ENCODE data around the gene PPP3R1. TPM values are rescaled to one million over a fixed set of nuclear protein-coding genes. Genes with fewer than 3 reads are reported as not detected.

Gene PPP3R1
- total RNA-seq, 3 donors from 2014 or later, result 45.9 to 54.0 (median 53.4) TPM

DNA sequence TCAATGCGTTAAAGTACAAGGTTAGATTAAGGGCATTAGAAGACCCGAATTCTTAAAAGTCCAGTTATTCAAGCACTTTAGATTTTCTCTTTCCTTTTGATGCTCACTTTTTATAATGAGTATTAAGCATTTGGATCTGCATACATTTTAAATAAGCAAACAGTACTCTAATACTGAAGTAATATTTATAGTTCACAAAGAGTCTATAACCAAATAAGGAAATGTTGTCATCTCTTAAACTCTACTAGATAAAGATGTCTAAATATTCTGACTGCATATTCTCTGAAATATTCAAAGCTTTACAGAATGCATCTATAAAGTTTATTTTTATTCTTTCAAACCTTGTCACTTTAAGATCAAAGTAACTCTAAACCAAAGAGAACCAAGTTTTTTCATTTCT is 25.5 kb downstream of the PPP3R1 start:
- Histone ChIP-seq H3K36me3 (ENCODE audit: low read depth) (no peaks in the 10 kb centered on the region), H3K4me3 (no peak overlapping the region), H3K4me1 (ENCODE audit: low read depth) (peaks cover 16% of the 10 kb centered on the region), H3K9me3 (no peaks in the 10 kb centered on the region)
- DNase-seq (no peak), ATAC-seq (no peak)
- intact Hi-C loops (cut with DNase I, micrococcal nuclease), result no loop called here
- TF ChIP-seq CTCF (IDR thresholded peaks at IDR 0.05), result no peak

DNA sequence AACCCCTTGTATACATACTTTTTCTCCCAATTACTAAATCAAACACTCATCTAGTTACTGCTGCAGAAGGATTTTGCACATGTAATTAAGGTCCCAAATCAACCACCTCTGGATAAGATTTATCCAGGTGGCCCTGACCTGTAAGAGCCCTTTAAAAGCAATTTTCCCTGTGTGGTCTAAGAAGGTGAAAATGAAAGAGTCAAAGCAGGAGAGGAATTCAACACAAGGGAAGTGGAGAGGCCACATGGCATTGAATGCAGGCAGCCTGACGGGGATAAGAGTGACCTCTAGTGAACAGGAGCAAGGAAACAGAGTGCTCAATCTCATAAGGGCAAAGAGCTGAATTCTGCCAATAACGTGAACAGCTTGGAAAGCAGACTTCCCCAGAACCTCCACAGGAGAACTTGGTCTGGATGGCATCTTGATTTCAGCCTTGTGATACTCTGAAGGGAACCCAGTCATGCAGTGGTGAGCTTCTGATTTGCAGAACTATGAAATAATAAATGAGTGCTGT is 27.2 kb downstream of the PPP3R1 start:
- Histone ChIP-seq H3K9me3 (no peaks in the 10 kb centered on the region), H3K36me3 (ENCODE audit: low read depth) (no peaks in the 10 kb centered on the region), H3K4me1 (ENCODE audit: low read depth) (peaks cover 9% of the 10 kb centered on the region), H3K4me3 (no peak overlapping the region)
- intact Hi-C loops (cut with DNase I, micrococcal nuclease), result no loop called here
- TF ChIP-seq CTCF (IDR thresholded peaks at IDR 0.05), result peak; percentile 5
- ATAC-seq (peak; percentile 90), DNase-seq (peak in 1 of 3 donors; percentile 33)

DNA sequence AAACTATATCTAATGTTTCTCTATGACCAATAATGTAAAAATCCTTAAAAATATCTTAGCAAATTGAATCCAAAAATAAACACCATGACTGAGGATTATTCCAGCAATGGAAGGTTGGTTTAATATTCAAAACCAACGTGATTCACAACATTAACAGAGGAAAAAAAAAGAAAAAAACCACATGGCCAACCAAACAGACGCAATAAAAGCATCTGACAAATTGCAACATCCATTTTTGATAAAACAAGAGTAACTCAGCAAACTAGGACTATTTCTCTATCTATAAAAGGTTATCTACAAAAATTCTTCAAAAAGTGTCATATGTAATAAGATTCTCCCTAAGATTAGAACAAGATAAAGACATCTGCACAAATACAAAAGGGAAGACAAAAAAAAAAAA is 28.9 kb downstream of the PPP3R1 start:
- H3K4me1 ChIP-seq (ENCODE audit: low read depth), result peaks cover 9% of the 10 kb centered on the region
- no peak overlapping the region for H3K4me3 ChIP-seq
- intact Hi-C loops (cut with DNase I, micrococcal nuclease), result no loop called here
- no peak for DNase-seq
- no peak for ATAC-seq
- H3K36me3 ChIP-seq (ENCODE audit: low read depth), result no peaks in the 10 kb centered on the region
- no peaks in the 10 kb centered on the region for H3K9me3 ChIP-seq
- TF ChIP-seq CTCF (IDR thresholded peaks at IDR 0.05), result no peak

GRCh38 chr2:68222287-68222686 is 30.0 kb downstream of the PPP3R1 start:
- H3K4me1 ChIP-seq (ENCODE audit: low read depth), result peaks cover 9% of the 10 kb centered on the region
- no peak for TF ChIP-seq CTCF (IDR thresholded peaks at IDR 0.05)
- intact Hi-C loops (cut with DNase I, micrococcal nuclease), result no loop called here
- ATAC-seq, result no peak
- H3K4me3 ChIP-seq, result no peak overlapping the region
- no peak for DNase-seq
- no peaks in the 10 kb centered on the region for H3K9me3 ChIP-seq
- no peaks in the 10 kb centered on the region for H3K36me3 ChIP-seq (ENCODE audit: low read depth)

DNA sequence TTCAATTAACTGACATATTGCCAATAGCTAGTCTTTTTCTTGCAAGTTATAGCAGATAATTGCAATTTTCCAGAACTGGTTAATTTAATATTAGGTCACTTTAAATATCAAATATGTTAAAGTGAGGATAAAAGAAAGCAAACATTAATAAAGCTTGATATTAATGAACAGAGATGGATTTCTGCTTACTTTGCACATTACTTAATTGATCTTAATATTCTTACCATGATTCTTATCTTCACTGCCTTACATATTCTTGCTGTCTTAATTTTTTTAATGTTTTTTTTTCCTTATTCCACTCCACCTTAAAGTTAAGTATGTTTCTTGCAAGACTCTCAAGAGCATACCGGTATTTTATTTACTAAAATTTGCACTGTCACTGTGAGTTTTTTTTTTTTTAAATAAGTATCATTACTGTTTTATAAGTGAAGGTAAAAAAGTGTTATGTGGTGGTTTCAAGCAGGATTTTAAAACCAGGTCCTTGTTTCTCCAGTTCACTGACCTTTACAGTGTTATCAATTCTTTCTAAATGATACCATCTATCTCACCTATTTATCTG is 33.9 kb downstream of the PPP3R1 start:
- DNase-seq (no peak), ATAC-seq (no peak)
- no peaks in the 10 kb centered on the region for H3K9me3 ChIP-seq
- no peak for TF ChIP-seq CTCF (IDR thresholded peaks at IDR 0.05)
- H3K36me3 ChIP-seq (ENCODE audit: low read depth), result no peaks in the 10 kb centered on the region
- no peaks in the 10 kb centered on the region for H3K4me1 ChIP-seq (ENCODE audit: low read depth)
- no peak overlapping the region for H3K4me3 ChIP-seq
- intact Hi-C loops (cut with DNase I, micrococcal nuclease), result no loop called here

GRCh38 chr2:68217729-68218128 is 34.6 kb downstream of the PPP3R1 start:
- Histone ChIP-seq H3K36me3 (ENCODE audit: low read depth) (no peaks in the 10 kb centered on the region), H3K4me3 (no peak overlapping the region), H3K4me1 (ENCODE audit: low read depth) (no peaks in the 10 kb centered on the region), H3K9me3 (no peaks in the 10 kb centered on the region)
- intact Hi-C loops (cut with DNase I, micrococcal nuclease), result no loop called here
- DNase-seq, result no peak
- no peak for TF ChIP-seq CTCF (IDR thresholded peaks at IDR 0.05)
- ATAC-seq, result no peak

Measured in mucosa of descending colon (tissue), 3 donors.